Esophagus squamous epithelium (tissue), 4 donors: ENCODE data around the gene SLC25A42.

Source experiments
- POLR2A ChIP-seq, 4 donors: fragments of 450-650 bp; IDR thresholded peaks; one replicate each; pipeline ENCODE4 v1.6.1; 2017; ENCODE audit warnings: antibody characterized with exemption in 4 of 4, mild to moderate bottlenecking in 4 of 4, moderate library complexity in 3 of 4
- TF ChIP-seq, protein P1 (sequence below), 6 experiments: fragments of 450-650 bp in 4 of 6; fragments of 200-600 bp in 2 of 6; sonication (generic) in 2 of 6; IDR thresholded peaks; one replicate each; pipeline ENCODE4 v1.5.1; 2016 to 2019; ENCODE audit warnings: antibody characterized with exemption in 6 of 6, mild to moderate bottlenecking in 4 of 6, moderate library complexity in 4 of 6

DNA sequence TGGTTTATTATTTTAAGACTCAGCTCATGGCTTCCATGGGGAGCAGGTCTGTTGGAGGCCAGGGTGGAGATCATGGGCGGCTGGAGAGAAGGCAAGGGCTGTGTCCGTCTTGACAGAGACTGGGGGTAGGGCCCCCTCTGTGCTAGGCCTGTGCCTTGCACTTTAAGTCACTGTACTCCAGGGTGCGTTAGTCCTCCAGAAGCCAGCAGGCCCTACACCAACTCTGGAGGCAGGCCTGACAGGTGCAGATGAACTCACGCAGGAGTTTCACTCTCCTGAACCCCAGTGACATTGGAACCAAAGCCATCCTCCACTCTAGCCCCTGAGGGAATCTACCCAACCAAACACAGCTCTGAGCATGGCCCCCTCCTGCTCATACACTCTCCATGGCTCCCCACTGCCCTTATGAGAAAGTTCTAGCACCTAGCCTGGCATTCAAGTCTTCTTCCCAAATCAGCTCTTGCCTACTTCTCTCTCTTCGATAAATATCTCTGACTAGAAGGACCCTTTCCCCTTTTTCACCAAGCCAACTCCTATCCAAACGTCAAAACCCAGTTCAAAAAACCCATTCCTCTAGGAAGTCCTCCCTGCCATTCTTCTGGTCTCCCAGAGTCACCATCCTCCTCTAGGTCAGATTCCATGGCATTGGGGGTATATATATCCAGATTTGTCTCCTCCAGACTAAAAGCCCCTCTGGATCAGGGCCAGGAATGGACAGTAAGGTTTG is 91.1 kb downstream of the SLC25A42 start:
- TF ChIP-seq, protein P1, sequence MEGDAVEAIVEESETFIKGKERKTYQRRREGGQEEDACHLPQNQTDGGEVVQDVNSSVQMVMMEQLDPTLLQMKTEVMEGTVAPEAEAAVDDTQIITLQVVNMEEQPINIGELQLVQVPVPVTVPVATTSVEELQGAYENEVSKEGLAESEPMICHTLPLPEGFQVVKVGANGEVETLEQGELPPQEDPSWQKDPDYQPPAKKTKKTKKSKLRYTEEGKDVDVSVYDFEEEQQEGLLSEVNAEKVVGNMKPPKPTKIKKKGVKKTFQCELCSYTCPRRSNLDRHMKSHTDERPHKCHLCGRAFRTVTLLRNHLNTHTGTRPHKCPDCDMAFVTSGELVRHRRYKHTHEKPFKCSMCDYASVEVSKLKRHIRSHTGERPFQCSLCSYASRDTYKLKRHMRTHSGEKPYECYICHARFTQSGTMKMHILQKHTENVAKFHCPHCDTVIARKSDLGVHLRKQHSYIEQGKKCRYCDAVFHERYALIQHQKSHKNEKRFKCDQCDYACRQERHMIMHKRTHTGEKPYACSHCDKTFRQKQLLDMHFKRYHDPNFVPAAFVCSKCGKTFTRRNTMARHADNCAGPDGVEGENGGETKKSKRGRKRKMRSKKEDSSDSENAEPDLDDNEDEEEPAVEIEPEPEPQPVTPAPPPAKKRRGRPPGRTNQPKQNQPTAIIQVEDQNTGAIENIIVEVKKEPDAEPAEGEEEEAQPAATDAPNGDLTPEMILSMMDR (IDR thresholded peaks at IDR 0.05) = no peak
- TF ChIP-seq POLR2A (IDR thresholded peaks at IDR 0.05) = no peak
